DMS53 treated with DMSO at 0.1 percent for 48 hours (cell line): ENCODE measurements around the gene ZNF37A.
"Not testable (repeated sequence)": the region's sequence is repeated elsewhere in the genome, so short reads cannot be mapped to it uniquely, and the experiment has no call there.

ENCODE experiments used
- DNase-seq: peaks from one replicate; lab custom pipeline; 2025; ENCODE audit not compliant: unreplicated experiment; lab: John Stamatoyannopoulos, UW

The ZNF37A gene

DNA sequence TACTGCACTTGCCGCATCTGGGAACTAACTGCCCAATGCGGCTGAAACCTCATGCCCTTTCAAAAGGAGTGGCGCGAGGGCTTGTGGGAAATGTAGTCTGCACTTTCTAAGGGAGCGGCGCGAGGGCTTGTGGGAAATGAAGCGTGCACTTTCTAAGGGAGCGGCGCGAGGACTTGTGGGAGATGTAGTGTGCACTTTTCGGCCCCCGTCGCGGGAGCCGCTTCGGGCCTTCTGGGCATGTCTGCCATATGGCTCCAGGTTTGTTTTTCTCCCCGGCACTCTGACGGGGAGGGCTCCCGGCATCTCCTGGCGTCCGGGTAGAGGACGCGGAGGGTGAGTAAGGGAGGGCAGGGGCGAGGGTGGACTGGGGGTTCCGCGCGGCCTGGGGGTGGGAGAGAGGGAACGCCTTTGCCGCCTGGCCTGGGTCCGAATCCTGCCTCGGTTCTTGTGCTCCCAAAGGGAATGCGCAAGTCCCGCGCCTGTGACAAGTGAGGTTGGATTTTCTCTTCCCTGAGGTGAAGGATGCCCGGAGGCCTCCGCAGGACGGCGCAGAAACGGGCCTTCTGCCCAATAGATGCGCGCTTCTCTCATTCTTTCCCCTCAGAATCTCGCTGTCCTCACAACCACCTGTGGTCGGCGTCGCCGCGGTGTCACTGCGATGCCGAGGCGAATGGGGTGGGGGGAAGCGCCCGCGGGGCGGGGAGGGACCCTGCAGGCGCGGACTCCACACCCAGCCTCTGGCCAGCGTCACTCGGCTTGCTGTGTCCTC is at the start of gene ZNF37A:
ZNF37A (plus strand) TSS at position 180 of the 769 bp plus-strand sequence. CDS start 2,281 bp downstream, outside the sequence.
- peak; percentile 93 for DNase-seq

DNA sequence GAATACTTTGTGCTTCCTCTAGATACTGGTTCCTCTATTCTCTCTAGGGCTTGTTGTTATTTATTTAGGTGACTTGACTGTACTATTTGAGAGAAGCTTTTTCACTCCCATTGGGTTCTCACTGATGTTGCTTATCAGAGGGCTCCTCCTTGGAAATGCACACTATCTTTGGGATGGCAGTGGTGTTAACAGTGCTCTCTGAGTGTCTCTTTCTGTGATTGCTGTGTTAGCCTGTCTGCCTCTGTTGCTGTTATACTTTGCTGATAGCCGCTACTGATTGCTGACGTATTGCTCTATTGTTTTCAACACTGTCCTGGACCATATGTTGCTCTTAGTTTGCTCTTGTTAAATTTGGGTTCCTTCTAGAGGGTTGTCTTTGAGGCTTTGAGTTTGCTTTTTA is 49.0 kb upstream of the ZNF37A start:
- DNase-seq: no peak

DNA sequence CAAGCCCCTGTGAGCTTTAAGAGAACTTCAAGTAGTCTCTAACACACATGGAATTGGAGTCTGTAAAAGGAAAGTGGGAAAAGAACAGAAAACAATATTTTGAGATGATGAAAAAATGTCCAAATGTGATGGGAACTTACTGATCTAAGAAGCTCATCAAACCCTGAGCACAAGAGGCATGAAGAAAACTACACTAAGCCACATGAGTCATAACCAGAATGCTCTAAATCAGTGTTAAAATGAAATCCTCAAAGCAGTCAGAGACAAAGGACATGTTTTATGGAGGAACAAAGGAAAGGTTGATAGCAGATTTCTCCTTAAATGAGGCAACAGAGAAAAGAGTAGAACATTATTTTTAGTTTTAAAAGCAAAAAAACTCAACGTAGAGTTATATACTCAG is 46.5 kb upstream of the ZNF37A start:
- DNase-seq: no peak

DNA sequence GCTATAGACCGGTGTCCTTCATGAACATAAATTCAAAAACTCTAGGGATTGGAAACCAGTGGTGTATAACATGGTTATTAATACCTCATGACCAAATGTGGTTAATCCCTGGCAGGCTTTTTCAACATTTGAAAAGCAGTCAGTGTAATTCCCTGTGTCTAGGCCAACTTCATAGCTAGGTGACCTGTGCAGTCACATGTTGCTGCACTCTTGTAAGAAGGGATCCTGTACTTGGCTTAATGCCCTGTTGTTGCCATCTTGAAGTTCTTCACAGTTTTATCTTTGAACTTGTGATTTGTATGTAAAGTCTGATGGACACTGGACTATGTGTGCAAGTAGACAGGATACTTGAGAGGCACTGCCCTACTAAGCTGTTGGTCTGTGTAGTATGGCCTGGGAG is 43.9 kb upstream of the ZNF37A start:
- DNase-seq: no peak

DNA sequence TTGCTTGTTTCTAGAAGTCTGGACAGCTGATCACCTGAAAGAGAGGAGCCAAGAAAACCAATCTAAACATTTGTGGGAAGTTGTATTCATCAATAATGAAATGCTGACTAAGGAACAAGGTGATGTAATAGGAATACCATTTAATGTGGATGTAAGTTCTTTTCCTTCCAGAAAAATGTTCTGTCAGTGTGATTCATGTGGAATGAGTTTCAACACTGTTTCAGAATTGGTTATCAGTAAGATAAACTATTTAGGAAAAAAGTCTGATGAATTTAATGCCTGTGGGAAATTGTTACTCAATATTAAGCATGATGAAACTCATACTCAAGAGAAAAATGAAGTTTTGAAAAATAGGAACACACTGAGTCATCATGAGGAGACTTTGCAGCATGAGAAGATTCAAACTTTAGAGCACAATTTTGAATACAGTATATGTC is 39.8 kb upstream of the ZNF37A start:
- no peak for DNase-seq

DNA sequence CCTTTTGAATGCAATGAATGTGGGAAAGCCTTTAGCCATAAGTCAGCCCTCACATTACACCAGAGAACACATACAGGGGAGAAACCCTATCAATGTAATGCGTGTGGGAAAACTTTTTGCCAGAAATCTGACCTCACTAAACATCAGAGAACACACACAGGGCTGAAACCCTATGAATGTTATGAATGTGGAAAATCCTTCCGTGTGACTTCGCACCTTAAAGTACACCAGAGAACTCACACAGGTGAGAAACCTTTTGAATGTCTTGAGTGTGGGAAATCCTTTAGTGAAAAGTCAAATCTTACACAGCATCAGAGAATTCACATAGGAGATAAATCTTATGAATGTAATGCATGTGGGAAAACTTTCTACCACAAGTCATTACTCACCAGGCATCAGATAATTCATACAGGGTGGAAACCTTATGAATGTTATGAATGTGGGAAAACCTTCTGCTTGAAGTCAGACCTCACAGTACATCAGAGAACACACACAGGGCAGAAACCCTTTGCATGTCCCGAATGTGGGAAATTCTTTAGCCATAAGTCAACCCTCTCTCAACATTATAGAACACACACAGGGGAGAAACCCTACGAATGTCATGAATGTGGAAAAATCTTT is 38.8 kb upstream of the ZNF37A start:
- DNase-seq: not testable (repeated sequence)

DNA sequence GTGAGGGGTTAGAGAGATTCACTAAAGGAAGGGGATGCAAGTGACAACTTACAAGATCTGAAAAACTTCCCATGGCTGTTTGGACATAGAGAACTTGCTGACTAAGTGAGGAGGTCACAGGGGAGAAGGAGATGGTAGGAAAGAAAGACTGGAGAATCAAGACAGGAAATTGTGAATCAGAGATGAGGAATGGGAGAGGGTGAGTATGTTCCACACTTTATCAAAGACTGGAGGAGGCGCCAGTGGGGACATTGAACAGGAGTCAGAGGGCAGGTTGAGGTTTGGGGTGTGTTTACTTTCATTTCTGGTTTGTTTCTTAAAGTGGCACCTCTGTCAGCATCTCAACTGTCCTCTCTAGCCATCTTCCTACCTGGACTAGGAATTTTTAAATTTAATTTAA is 24.5 kb upstream of the ZNF37A start:
- DNase-seq: not testable (repeated sequence)

DNA sequence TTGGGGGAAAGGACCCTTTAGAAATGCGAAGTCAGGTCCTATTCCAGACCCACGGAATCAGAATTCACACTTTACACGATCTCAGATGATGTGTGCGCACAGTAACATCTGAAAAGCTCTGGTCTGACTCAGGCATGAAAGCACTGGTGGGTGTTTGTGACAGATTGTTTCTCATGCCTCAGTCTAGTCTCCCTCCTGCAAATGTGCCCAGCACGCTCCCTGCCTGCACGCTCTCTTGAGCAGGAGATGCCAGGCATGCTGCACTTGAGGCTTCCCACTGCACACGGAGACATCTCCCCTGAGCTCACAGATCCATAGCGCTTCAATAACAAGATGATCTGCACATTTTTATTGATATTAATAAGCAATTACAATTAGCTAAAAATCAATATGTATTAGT is 23.6 kb upstream of the ZNF37A start:
- DNase-seq: no peak

DNA sequence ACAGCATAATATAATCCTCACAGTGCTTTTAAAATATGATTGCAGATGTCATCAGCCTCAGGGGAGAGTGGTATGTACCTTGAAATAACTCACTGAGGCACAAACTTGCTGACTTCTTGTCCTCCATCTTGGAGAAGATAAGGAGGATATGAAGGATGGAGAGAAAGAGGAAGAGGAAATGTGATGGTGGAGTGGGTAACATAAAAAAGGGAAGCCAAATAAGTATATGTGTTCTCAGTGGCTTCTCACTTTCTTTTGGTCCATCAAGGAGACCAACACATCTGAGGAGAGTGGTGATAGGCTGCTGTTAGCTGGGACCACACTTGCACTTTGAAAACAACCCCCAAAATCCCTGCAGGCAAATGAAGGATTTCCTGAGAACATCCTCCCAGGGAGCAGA is 21.6 kb upstream of the ZNF37A start:
- no peak for DNase-seq

DNA sequence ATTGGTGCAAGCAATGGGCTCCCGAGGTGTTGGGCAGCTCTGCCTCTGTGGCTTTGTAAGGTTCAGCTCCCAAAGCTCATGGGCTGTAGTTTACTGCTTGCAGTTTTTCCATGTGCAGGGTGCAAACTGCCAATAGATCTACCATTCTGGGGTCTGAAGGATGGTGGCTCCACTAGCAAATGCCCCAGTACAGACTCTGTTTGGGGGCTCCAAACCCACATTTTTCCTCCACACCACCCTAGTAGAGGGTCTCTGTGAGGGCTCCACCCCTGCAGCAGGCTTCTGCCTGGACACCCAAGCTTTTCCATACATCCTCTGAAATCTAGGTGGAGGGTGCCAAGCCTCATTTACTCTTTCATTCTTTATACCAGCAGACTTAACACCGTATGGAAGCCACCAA is 17.4 kb upstream of the ZNF37A start:
- DNase-seq: no peak

DNA sequence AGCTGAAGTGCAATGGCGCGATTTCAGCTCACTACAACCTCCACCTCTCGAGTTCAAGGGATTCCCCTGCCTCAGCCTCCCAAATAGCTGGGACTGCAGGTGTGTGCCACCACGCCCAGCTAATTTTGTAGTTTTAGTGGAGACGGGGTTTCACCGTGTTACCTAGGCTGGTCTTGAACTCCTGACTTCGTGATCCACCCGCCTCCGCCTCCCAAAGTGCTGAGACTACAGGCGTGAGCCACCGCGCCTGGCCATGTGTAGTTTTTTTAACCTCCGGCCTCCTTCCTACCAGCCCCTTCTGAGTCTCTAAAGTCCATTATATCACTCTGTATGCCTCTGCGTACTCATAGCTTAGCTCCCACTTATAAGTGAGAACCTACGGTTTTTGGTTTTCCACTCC is 819 bp upstream of the ZNF37A start:
- not testable (repeated sequence) for DNase-seq

DNA sequence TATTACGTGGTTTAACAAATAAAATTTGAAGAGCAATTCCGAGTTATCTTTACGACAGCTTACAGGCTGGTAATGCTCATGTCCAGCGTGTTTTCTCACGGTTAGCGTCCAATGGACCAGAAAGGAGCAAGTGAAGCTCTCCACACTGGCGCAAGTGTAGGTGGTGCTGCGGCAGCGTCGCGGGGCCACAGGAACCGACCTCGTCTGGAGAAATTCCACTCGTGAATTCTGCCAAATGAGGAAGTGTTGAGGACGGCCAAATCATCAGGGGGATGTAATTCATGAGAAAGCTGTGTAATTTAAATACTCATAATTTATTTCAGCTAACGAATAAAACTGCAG is 350 bp upstream of the ZNF37A start:
- peak; percentile 44 for DNase-seq

DNA sequence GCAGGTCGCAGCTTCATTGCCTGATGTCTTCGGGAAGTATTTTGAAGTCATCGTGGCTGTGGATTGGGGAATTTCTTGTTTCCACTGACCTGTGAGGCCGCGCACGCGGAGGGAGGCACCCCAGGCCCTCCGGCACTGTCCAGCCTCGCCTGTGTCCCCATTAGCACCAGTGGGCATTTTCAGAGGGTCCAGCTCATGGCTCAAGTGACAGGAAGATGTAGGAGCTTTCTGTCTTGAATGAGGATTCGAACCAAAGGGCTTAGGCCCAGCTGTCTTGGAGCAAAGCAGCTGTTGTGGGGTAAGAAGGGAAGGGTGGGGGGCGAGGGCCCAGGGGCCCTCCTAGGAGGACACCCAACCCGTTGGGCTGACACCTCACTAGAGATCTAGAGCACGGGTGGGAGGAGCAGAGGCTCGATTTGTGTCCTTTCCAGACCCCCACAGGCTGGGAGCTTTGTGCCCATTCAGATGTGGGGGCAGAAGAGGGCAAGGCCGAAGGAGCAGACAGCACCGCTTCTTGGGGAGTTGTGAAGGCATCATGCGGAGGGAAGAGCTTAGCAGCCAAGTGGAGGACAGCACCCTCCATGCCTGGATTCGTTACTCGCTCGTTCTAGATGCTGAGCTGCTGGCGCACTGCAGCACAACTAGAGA is 914 bp downstream of the ZNF37A start:
- no peak for DNase-seq

DNA sequence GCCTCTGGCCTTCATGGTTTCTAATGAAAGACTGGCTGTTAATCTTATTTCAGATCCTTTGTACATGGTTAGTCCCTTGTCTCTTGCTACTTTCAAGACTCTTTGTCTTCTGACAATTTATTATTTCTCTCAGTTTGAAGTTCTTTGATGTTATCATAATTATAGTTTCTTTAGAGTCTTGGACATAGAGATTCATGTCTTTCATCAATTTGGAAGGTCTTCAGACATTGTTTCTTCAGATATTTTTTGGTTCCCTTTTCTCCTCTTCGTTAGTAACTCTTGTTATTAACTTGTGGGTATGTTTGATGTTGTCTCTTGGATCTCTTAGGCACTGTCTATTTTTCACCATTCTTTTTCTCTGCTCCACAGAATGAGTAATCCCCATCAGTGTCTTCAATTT is 8.7 kb downstream of the ZNF37A start:
- no peak for DNase-seq

DNA sequence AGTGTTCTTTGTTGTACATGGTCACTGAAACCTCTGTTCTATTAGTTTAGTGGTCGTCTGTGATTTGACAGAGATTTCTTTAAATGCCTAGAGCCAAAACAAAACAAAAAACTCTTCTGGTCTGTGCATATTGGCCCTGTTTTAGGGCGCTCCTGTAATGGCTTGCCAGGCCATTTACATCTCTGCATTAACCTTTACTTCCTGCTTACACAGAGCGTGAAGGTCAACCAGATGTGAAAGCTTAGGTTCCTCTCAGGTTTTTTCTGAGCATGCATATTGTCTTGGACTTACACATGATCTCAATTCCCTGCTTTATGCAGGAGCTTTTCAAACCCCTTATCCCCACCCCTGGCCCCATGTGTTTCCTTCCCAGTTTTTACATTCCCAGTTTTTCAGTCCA is 9.6 kb downstream of the ZNF37A start:
- no peak for DNase-seq

DNA sequence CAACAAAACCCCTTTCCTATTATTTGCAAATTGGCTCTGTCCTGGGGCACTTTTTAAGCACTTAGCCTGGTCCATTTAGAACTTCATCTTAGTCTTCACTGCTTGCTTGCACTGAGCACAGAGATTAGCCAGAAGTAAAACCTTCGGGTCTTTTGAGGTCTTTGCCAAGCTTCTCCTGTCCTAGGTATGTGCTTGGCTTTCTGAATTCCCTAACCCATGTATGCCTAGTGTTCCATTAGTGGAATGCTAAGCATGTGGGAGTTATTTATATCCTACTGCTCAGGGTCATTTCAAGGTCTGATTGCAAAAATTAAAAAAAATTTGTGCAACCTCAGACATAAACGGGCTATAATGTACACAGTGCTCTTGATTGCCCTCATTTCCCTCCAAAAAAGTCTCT is 18.0 kb downstream of the ZNF37A start:
- no peak for DNase-seq

DNA sequence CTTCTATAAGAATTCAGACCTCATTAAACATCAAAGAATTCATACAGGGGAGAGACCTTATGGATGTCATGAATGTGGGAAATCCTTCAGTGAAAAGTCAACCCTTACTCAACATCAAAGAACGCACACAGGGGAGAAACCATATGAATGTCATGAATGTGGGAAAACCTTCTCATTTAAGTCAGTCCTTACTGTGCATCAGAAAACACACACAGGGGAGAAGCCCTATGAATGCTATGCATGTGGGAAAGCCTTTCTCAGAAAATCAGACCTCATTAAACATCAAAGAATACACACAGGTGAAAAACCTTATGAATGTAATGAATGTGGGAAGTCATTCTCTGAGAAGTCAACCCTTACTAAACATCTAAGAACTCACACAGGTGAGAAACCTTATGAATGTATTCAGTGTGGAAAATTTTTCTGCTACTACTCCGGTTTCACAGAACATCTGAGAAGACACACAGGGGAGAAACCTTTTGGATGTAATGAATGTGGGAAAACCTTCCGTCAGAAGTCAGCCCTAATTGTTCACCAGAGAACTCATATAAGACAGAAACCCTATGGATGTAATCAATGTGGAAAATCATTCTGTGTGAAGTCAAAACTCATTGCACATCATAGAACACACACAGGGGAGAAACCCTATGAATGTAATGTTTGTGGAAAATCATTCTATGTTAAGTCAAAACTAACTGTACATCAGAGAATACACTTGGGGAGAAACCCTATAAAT is 24.1 kb downstream of the ZNF37A start:
- no peak for DNase-seq

DNA sequence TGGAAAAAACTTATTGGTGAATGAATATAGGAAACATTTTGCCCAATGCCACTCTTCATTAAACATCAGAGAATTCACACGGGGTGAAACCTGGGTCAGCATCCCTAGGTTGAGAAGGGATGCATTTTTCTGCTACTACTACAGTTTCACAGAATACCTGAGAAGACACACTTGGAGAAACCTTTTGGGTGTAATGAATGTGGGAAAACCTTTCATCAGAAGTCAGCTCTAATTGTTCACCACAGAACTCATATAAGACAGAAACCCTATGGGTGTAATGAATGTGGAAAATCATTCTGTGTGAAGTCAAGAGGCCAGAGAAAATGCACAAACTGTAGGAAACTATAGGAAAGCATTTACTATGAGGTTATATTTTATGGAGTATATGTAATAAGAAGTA is 24.9 kb downstream of the ZNF37A start:
- DNase-seq: no peak

DNA sequence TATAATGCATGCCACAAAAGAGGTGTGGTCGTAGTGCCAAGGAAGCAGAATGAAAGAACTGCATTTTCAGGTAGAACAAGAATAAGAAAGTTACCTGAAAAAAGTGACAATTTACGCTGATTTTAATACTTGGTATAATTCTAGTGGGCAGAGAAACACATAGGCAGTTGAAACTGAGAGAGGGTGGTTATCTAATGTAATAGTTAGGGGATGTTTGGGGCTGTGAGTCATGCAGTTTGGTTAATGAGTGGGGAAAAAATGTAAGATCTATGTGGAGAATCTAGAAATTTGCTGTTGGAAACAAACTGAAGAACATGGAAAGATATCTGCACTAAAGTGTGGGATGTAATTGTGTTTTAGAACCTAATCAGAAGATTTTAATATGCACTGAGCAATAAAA is 33.7 kb downstream of the ZNF37A start:
- no peak for DNase-seq

DNA sequence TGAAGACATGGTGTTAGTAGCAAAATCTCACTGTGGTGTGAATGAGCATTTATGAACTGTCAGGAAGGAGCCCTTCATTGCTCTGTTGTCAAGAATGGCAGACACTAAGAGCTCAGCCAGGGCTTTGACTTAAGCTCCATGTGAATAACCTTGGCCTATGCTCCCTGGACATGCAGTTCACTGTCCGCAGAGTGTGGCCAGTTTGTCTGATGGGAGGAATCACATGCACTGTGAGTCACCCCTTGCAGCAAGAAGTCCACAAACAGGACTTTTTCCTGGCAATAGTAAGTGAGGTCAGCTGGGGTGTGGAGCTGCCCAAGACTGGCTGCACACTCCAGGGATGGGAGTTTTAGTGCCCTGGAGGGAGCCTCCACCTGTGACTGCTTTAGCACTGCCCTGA is 49.5 kb downstream of the ZNF37A start:
- no peak for DNase-seq

DNA sequence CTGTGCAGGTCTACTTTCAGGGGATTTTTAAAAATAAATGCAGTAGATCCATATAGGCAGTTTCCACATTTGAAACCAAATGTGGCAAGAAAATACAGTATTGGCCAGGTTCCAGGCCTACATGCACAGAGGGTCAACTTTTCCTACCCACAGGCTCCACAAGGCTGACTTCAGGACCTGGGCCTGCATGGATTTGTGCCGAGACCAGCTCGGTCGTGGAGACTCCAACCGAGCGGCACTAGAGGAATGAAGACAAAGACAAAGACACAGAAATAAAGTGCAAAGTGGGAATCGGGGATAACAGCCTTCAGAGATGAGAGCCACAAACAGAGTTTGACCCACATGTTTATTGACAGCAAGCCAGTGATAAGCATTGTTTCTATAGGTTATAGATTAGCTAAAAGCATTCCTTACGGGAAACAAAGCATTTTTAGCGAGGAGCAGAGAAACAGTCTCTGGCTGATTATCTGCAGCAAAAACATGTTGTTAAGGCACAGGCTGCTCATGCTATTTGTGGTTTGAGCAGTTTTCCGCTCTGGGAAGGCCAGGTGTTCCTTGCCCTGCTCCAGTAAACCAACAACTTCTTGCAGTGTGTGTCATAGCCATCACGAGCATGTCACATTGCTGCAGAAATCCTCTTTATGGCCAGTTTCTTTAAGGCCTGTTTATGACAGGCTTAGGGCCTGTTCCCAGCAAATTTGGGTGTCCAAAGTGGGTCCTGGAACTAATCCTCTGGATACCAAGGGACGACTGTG is 52.6 kb downstream of the ZNF37A start:
- DNase-seq: no peak
